Measurements from ENCODE around the gene FHIT.

Gene FHIT

DNA sequence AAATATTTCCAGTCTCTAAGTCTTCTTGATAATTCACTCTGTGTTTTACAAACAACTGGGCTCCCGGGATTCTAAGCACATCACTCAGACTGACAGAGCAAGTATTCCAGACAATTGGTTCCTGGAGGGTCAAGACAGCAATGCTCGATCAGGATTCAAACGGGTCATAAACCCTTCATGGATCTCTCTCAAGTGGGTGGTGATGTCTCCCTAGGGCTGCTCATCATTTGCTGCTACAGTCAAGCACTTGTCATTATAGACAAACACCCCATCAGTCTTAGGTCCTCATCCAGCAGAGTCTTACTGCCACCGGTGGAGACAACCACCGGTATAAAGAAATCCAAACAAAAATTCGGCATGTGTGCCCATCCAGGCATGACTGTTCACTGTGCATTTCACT is 921.1 kb downstream of the FHIT start:
- Mint-ChIP-seq H3K9me3 (no peaks in the 10 kb centered on the region), H3K4me3 (no peak overlapping the region), H3K36me3 (ENCODE audit: low read depth) (no peaks in the 10 kb centered on the region), H3K4me1 (peaks cover 7% of the 10 kb centered on the region), H3K27me3 (ENCODE audit: low read depth) (peaks cover 3% of the 10 kb centered on the region), H3K27ac (no peak overlapping the region)
- TF ChIP-seq, protein P1, sequence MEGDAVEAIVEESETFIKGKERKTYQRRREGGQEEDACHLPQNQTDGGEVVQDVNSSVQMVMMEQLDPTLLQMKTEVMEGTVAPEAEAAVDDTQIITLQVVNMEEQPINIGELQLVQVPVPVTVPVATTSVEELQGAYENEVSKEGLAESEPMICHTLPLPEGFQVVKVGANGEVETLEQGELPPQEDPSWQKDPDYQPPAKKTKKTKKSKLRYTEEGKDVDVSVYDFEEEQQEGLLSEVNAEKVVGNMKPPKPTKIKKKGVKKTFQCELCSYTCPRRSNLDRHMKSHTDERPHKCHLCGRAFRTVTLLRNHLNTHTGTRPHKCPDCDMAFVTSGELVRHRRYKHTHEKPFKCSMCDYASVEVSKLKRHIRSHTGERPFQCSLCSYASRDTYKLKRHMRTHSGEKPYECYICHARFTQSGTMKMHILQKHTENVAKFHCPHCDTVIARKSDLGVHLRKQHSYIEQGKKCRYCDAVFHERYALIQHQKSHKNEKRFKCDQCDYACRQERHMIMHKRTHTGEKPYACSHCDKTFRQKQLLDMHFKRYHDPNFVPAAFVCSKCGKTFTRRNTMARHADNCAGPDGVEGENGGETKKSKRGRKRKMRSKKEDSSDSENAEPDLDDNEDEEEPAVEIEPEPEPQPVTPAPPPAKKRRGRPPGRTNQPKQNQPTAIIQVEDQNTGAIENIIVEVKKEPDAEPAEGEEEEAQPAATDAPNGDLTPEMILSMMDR (IDR thresholded peaks at IDR 0.05; ENCODE audit: unreplicated experiment in 3 of 3), result no peak

DNA sequence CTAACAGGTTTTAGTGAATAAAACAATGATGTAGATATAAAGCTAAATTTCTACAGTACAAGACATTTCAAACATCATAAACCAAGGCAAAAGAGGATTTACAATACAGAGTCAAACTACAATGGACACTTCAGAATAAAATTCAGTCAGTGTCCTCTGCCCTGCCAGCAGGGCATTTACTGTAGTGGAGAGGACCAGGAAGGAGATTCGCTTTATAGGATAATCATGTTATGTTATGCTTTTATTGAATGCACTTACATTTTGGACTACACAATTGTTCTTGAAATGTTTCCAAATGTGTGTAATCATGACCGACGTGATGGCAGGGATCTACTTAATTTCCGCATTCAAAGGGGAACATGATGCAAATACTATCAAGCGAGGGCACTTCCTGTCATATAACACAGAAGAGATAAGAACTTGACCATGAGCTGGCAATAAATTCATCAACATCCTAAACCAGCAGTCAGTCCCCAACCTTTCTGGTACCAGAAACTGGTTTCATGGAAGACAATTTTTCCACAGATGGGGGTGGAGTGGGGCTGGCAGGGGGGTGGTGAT is 925.6 kb downstream of the FHIT start:
- TF ChIP-seq, protein P1 (IDR thresholded peaks at IDR 0.05; ENCODE audit: unreplicated experiment in 3 of 3), result no peak
- no peak overlapping the region for H3K27ac Mint-ChIP-seq
- no peaks in the 10 kb centered on the region for H3K9me3 Mint-ChIP-seq
- no peak overlapping the region for H3K4me3 Mint-ChIP-seq
- H3K36me3 Mint-ChIP-seq (ENCODE audit: low read depth), result no peaks in the 10 kb centered on the region
- H3K4me1 Mint-ChIP-seq, result peaks cover 18% of the 10 kb centered on the region
- no peaks in the 10 kb centered on the region for H3K27me3 Mint-ChIP-seq (ENCODE audit: low read depth)

DNA sequence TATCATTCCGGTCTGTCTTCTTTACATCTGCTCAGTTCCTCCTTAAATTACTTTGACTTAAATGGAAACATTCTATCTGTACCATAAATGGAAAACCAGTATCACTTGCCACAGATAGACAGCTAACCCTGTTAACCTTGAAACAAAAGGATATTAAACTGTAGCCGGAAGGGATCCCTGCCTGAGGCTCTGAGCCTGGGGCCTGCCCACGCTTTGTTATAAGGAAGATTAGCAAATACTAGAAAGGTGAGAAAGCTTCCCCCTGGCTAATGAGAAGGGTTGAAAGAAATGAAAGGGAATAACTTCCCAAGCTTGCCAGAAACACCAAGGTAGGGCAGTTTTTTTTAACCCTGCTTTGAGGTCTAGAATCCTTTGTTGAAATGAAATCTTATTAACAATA is 927.6 kb downstream of the FHIT start:
- TF ChIP-seq, protein P1 (IDR thresholded peaks at IDR 0.05; ENCODE audit: unreplicated experiment in 3 of 3), result no peak
- Mint-ChIP-seq H3K36me3 (ENCODE audit: low read depth) (no peaks in the 10 kb centered on the region), H3K27me3 (ENCODE audit: low read depth) (peaks cover 4% of the 10 kb centered on the region), H3K4me3 (no peak overlapping the region), H3K4me1 (peaks cover 18% of the 10 kb centered on the region), H3K27ac (no peak overlapping the region), H3K9me3 (no peaks in the 10 kb centered on the region)

DNA sequence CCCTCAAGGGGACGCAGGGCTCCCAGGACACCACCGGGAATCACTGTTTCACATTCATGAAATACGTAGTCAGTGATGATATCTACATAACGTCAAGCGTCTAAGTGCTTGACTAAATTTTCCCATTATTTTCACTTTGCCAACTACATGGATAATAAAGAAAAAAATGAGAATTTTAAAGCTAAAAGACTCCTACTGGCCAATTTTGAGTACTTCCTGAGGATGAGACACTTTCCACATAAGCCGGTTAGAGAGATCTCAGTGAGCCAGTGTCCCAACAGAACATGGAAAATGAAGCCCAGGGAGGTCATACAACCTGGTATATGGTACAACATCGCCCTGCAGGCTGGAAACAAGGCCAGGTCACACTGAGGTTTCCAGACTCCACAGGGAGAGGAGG is 928.1 kb downstream of the FHIT start:
- TF ChIP-seq, protein P1 (IDR thresholded peaks at IDR 0.05; ENCODE audit: unreplicated experiment in 3 of 3), result no peak
- Mint-ChIP-seq H3K27ac (no peak overlapping the region), H3K4me1 (peaks cover 18% of the 10 kb centered on the region), H3K4me3 (no peak overlapping the region), H3K9me3 (no peaks in the 10 kb centered on the region), H3K27me3 (ENCODE audit: low read depth) (peaks cover 4% of the 10 kb centered on the region), H3K36me3 (ENCODE audit: low read depth) (no peaks in the 10 kb centered on the region)

DNA sequence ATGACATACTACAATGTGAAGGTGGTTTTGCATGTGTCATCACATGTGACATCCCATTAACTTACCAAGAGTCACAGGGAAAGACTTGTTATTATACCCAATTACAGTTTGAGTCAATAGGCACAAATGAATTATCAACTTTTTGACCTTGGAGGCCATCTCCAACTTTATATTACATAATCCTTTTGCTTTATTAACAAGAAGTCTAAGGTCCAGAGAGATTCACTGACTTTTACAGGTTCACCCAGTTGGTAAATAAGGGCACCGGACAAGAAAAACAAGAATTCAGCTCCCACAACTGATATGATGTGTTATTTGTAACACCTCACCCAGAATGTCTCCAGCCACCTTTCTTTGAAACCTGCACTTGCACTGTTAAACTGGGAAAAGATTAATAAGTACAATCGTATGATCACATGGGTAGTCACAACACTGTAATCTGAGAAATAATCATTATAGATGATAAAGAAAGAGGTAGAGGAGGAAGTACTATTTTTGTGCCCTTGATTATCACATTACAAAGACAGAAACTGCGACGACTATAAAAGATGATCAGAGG is 928.9 kb downstream of the FHIT start:
- Mint-ChIP-seq H3K27ac (no peak overlapping the region), H3K9me3 (no peaks in the 10 kb centered on the region), H3K4me3 (no peak overlapping the region), H3K4me1 (peaks cover 18% of the 10 kb centered on the region), H3K36me3 (ENCODE audit: low read depth) (no peaks in the 10 kb centered on the region), H3K27me3 (ENCODE audit: low read depth) (peaks cover 4% of the 10 kb centered on the region)
- TF ChIP-seq, protein P1 (IDR thresholded peaks at IDR 0.05; ENCODE audit: unreplicated experiment in 3 of 3), result no peak

DNA sequence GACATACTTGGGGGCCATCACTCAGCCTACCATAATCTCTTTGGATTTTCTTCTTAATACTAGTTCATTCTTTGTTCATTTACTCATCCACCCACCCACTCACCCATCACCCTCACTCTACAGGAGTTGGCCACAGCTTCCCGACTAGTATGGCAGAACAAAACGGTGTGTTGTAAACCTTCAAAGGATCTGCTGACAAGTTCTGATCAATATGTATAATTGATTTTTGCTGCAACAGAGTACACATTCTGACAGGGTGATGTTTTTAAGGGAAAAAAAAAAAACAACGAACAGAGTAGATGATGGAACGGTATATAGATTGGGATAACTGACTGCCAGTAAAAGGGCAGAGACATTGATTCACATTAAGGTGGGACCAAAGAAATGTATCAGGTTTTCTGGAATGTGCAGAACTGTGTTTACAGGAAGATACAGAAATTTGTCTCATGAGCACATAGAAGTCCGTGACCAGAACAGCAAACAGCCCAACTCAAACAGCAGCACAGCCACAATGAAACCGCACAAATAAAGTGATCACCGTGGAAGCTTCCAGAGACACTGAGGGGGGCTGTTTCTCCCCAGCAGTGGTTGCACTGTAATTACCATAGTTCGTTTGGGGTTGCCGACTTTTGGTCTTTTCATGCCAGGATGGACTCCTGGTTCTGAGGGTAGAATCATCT is 931.9 kb downstream of the FHIT start:
- Mint-ChIP-seq H3K27ac (no peak overlapping the region), H3K9me3 (no peaks in the 10 kb centered on the region), H3K4me3 (no peak overlapping the region), H3K4me1 (peaks cover 18% of the 10 kb centered on the region), H3K27me3 (ENCODE audit: low read depth) (peaks cover 4% of the 10 kb centered on the region), H3K36me3 (ENCODE audit: low read depth) (no peaks in the 10 kb centered on the region)
- TF ChIP-seq, protein P1 (IDR thresholded peaks at IDR 0.05; ENCODE audit: unreplicated experiment in 3 of 3), result no peak

Data from nephron (organoid).